GM12874 (cell line): ENCODE data around the gene GMPS.

ENCODE experiments used
- TF ChIP-seq, protein P1 (sequence below): IDR thresholded peaks from 2 replicates; pipeline ENCODE4 v1.5.1; 2011; ENCODE audit warnings: low read depth, mild to moderate bottlenecking, control low read depth, low read length, moderate library complexity; ENCODE audit not compliant: insufficient read depth

Gene GMPS

DNA sequence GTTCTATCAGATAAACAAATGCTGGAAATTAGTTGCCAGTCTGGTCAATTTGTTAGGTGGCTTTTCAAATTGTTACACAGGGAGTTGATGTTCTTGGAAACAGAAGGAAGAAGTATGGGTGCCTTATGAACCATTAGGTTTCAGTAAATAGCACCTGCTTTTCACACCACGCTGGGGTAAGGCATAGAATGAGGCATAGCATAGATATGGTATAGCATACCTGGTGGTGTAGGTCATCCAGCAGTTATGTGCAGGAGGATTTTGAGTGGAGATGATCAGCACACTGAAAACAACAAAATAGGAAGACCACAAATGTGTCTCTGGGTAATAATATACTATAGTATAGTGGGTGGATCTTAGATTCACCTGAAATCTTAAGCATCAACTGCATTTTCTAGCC lies 121.4 kb downstream of the GMPS start:
- TF ChIP-seq, protein P1, sequence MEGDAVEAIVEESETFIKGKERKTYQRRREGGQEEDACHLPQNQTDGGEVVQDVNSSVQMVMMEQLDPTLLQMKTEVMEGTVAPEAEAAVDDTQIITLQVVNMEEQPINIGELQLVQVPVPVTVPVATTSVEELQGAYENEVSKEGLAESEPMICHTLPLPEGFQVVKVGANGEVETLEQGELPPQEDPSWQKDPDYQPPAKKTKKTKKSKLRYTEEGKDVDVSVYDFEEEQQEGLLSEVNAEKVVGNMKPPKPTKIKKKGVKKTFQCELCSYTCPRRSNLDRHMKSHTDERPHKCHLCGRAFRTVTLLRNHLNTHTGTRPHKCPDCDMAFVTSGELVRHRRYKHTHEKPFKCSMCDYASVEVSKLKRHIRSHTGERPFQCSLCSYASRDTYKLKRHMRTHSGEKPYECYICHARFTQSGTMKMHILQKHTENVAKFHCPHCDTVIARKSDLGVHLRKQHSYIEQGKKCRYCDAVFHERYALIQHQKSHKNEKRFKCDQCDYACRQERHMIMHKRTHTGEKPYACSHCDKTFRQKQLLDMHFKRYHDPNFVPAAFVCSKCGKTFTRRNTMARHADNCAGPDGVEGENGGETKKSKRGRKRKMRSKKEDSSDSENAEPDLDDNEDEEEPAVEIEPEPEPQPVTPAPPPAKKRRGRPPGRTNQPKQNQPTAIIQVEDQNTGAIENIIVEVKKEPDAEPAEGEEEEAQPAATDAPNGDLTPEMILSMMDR: no peak
